ENCODE results near the gene STX17.

GRCh38 chr9:99973455-99973854 is 67.0 kb downstream of the STX17 start:
- TF ChIP-seq CTCF (CRISPR knock-in tag; IDR thresholded peaks at IDR 0.05) (no peak), ZNF710 (CRISPR knock-in tag; IDR thresholded peaks at IDR 0.05; ENCODE audit: borderline replicate concordance) (no peak), NR2F6 (IDR thresholded peaks at IDR 0.05) (no peak), NR2F6 (CRISPR knock-in tag; IDR thresholded peaks at IDR 0.05) (no peak), ZNF883 (CRISPR knock-in tag; IDR thresholded peaks at IDR 0.05; ENCODE audit: not compliant biosample characterization) (no peak), RNF2 (conservative IDR thresholded peaks at IDR 0.05; ENCODE audit: low read depth) (no peak), NR3C1 (CRISPR knock-in tag; IDR thresholded peaks at IDR 0.05) (no peak), SALL2 (CRISPR knock-in tag; IDR thresholded peaks at IDR 0.05) (no peak), MIER2 (CRISPR knock-in tag; IDR thresholded peaks at IDR 0.05) (no peak), IRX3 (CRISPR knock-in tag; IDR thresholded peaks at IDR 0.05; ENCODE audit: borderline replicate concordance, low read depth) (no peak), CEBPB (IDR thresholded peaks at IDR 0.05; ENCODE audit: borderline replicate concordance, low read depth, low read length) (no peak)

Measured in HepG2 (cell line).